ENCODE measurements around the gene DHX34.

GRCh38 chr19:47408156-47408938 is 59.2 kb downstream of the DHX34 start:
- TF ChIP-seq CTCF (IDR thresholded peaks at IDR 0.05; ENCODE audit: low read depth, low read length): no peak
- no peak for TF ChIP-seq EZH2phosphoT487 (IDR thresholded peaks at IDR 0.05; ENCODE audit: low read depth)
